Fibroblast of skin of scalp (primary cell): Measurements from ENCODE around the gene PLCB4. TPM values are rescaled to one million over a fixed set of nuclear protein-coding genes. Genes with fewer than 3 reads are reported as not detected.
"Not testable (repeated sequence)": the region's sequence is repeated elsewhere in the genome, so short reads cannot be mapped to it uniquely, and the experiment has no call there.

Experiments
- DNase-seq: peaks from one replicate; pipeline ENCODE4 v3.0.0-alpha.2; 2013
- polyA plus RNA-seq, 2 experiments: library from polyadenylated mRNA; unstranded; fragments of 120-200 nt; gene quantifications; one replicate each; pipeline ENCODE4 v1.2.1, GENCODE V29; 2013; ENCODE audit not compliant: insufficient read length in 2 of 2

Gene PLCB4
- 8.0 TPM for polyA plus RNA-seq (2013, experiment 1 of 2; ENCODE audit: insufficient read length)
- polyA plus RNA-seq (2013, experiment 2 of 2; ENCODE audit: insufficient read length), result 9.6 TPM

DNA sequence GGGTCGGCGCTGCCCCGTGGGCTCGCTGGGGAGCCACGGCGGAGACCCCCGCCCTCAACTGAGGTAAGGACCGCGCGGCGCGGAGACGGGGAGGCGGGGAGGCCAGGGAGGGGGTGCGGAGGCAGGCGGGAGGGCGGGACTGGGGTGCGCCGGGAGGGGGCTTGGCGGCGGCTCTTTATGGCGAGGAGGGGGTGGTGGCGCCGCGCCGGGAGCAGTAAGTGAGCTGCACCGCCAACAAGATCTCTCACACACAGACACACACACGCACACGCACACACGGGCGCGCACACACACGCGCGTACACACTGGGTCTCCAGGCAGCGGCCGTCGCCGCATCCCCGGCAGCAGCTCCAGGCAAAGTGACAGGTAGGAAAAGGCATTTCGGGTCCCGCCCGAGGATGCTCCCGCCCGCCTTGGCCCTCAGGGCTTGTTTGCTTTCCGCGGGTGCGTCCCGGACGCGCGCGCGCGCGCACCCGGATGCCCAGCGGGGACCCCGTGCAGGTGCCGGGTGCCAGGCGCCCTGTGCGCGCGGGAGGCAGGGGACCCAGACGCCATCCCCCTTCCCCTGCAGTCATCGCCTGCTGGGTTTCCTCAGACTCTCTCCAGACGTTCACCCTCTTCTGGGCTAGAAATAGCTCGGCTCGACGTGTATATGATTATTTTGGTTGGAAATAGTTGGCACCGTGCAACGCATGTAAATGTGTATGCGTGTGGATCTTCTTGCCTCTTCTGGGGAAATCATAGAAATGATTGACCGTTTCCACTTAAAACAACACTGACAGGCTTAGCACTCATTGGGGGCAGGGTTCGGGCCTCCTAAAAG lies at the start of gene PLCB4:
Gene PLCB4 (plus strand): TSS at position 247 of the 823 bp plus-strand sequence. CDS start 238,728 bp downstream, outside the sequence.
- DNase-seq, result peak; percentile 71

DNA sequence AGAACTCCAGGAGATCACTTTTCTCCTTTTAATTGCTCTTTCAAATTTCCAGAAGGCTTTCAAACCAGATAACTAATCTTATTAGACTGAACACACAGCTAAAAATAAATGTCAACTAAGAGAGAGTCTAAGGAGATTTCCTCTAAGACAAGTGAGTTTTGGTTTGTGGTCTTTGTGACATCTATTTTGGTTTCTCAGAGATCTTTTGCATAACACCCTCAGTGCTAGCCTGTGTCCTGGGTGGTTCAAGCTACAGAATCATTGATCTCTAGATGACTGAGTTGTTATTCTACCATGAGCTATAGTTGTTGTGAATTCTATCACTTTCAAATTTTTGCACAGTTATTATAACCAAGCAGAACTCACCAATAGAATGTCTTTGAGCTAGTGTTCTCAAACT lies 49.1 kb upstream of the PLCB4 start:
- DNase-seq, result no peak

DNA sequence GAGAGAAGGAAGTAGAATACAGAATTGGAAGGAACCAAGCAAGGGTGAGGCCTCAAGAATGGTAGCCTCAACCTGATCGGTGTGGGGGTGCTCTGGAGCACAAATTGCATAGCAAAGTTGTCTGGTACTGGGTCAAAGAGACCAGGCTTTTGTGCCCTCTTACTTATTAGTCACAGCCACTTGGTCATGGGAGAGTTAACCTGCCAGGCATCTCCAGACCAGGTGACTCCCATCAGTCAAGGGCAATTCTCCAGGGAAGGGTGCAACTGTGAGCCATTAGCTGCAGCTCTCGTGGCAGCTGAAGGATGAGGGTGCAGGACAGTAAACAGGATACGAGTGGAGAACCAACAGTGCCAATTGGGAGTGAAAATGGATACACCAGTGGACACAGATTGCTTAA lies 47.7 kb upstream of the PLCB4 start:
- DNase-seq, result no peak

DNA sequence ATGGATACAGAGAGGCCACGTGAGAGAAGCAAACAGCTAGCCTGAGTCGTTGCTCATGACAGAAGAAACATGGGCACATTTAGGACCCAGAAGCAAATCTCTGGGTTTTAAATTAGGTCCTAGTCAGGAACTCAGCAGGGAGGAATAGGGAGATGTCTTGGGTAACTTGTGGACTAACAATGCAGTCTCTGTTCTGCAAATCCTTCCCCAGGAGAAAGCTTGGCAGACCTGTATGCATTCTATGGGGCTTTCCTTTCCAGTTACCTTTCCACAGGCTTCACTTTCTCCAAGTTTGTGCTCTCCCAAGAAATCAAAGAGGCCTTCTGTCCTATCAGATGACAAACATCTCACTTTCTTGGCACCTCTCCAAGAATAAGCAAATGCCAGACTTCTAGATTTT lies 47.2 kb upstream of the PLCB4 start:
- DNase-seq, result peak; percentile 28

DNA sequence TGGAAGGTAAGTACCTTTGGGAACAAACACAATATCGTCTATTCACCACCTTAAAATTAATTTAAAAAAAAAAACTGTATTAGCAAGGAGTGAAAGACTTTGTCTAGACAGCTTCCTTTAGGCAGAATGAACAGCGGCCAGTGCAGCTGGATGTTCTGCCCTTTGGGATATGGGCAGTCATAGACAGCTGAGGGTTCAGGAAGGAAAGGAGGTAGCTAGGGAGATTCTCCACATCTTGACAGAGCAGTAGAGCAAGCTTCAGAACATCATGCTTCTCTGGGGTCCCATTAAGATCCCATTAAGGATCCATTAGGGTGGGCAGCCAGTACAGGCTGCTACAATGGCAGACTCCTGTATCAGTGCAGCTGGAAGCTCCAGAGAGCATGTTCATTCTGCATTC lies 46.5 kb upstream of the PLCB4 start:
- DNase-seq, result no peak

DNA sequence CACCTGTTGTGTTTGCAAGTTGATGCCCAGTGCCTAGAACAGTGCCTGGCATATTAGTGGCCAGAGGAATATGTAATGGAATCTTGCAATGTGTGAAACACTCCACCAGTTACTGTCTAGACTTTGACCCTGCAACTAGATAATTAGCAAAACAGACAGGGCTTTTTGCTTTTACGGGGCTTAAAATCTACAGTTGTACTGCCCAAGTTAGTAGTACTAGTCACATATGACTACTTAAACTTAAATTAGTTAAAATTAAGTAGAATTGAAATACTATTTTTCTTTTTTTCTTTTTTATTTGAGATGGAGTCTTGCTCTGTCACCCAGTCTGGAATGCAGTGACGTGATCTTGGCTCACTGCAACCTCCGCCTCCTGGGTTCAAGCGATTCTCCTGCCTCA lies 44.3 kb upstream of the PLCB4 start:
- no peak for DNase-seq

DNA sequence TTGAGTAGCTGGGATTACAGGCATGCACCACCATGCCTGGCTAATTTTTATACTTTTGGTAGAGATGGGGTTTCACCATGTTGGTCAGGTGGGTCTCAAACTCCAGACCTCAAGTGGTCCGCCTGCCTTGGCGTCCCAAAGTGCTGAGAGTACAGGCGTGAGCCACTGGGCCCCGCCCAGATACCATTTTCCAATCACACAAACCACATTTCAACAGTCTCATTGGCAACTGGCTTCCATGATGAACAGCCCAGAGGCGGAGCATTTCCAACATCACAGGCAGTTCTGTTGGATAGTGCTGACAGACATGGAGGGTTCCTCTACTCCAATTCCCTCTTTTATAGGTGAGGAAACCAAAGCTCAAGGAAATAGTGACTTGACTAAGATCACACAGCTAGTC lies 43.9 kb upstream of the PLCB4 start:
- no peak for DNase-seq

DNA sequence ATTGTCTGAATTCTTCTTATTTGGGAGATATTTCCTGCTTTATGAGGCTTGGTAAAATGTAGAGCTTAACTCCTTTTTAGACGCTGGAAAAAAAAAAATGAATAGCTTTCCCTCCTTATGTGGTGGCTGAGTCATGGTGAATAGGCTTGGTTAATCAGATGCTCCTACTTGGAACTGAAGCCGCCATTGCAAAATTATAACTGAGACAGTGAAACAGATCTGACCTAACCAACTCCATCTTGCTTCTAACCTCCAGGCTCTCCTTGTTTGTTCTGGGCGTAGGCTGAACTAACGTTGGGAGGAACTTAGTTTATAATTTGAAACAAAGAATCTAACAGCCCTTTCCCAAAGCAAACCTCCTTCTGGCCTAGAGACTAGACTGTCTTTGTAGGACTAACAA lies 43.2 kb upstream of the PLCB4 start:
- peak; percentile 76 for DNase-seq

DNA sequence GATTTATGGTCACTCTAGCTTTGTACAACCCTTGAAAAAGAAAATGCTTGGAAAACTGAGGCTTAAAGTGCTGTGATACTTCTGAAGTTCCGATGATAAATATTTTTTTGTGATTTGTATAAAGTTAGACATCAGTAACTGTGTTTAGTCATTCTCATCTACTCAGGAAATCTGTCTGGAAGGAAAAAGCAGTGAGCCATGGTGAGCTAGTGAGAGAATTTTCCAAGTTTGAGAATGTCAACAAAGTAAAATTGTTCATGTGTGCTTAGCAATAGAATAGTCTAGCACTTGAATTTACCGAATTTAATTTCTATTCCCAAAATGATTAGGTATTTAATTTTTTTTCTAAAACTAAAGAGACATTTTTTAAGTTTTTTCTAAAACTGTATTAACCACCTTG lies 41.3 kb upstream of the PLCB4 start:
- DNase-seq, result no peak

DNA sequence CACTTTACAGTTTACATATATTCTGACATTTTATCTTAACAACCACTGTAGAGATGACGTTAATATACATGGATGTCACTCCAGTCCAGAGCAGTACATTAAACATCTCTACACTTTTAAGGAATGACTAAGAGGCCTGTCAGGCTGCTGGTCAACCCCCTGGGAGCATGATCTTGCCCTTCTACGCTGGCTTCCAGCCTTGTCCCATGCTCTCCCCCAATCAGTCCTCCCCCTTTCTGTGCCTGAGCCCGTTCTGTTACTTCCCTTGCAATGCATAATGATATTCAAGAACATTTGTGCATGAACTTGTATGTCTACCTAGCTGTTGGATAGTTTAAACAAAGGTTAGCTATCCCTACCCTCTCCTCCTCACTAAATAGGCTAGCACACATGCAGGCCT lies 40.5 kb upstream of the PLCB4 start:
- peak; percentile 68 for DNase-seq

DNA sequence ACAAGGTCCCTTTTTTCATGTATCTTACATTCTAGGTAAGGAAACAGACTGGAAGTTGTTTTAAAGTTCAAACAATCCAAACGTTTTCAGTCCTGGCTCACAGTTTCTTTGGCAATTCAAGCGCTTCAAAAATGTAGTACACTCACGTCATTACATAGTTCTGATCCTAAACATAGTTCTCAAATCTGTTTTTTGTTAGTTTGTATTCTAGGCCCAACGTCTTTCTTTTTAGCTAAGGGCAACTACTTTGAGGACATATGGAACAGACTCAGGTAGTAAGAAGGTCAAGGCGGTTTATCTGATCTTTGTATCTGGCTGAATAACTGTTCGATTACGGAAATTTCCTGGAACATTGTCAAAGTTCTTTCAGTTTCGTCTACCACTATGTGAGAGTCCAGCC lies 36.9 kb upstream of the PLCB4 start:
- peak; percentile 69 for DNase-seq

DNA sequence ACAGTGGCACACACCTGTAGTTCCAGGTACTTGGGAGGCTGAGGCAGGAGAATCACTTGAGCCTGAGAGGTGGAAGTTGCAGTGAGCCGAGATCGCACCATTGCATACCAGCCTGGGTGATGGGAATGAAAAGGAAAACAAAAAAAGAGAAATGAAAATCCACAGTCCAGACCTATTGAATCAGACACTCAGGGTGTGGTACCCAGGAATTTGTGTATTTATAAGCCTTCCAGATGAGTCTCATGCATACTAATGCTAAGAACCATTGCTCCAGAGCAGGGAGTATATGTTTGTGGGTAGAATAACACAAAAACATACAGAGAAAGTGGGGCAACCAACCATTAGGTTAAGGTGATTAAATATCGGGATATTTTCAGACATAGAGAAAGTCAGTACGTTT lies 36.1 kb upstream of the PLCB4 start:
- peak; percentile 77 for DNase-seq

DNA sequence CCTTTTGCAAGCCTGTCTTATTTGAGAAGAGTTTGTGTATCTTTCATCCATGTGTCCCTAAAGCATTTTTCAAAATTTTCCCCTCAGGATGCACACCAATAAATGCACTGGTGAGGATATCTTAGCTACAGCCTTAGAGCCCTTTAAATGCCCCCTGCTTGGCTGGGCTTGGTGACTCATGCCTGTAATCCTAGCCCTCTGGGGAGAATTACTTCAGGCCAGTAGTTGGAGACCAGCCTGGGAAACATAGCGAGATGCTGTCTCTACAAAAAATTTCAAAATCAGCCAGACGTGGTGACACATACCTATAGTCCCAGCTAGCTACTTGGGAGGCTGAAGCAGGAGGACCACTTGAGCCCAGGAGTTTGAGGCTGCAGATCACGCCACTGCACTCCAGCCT lies 33.8 kb upstream of the PLCB4 start:
- peak; percentile 97 for DNase-seq

DNA sequence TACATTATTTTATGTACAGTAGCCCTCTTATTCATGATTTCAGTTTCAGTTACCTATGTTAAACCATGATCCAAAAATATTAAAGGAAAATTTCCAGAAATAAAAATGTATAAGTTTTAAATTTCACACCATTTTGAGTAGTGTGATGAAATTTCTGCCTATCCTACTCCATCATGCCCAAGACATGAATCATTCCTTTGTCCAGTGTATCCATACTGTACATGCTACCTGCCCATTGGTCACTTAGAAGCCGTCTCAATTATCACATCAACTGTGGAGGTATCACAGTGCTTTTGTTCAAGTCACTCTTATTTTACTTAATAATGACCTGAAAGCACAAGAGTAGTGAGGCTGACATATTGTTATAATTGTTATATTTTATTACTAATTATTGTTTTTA lies 32.3 kb upstream of the PLCB4 start:
- peak; percentile 21 for DNase-seq

DNA sequence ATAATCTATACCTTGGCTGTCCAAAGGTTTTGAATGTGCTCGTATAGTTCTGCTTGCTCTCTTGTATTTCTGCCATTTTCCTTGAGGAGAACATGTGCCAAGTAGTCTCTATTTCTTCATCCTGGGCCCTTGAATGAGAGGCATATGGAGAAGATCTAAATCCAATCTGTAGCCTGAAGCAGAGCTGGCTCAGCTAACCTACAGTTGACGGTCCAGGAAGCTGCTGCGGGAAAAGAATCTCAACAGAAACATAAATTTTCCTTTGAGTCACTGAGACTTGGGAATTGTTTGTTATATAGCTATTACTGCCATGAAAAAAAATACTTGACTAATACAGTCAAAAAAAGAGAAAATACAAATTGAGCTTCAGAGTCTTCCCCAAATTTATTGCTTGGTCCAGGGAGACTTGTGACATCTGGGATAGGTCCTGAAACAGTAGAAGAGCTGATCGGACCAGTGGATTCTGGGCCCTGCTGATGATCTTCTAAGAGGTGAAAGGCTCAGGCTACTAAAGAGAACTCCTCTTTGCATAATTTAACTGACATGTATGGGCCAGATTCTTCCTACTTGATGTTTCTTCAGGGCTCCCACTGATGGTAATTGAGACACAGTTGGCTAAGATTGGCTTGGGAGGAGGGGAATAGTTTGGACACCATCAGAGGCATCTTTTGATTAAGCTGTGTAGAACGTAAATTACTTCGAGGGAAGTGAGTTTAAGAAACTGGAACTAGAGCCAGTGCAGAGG lies 29.9 kb upstream of the PLCB4 start:
- DNase-seq, result peak; percentile 41

DNA sequence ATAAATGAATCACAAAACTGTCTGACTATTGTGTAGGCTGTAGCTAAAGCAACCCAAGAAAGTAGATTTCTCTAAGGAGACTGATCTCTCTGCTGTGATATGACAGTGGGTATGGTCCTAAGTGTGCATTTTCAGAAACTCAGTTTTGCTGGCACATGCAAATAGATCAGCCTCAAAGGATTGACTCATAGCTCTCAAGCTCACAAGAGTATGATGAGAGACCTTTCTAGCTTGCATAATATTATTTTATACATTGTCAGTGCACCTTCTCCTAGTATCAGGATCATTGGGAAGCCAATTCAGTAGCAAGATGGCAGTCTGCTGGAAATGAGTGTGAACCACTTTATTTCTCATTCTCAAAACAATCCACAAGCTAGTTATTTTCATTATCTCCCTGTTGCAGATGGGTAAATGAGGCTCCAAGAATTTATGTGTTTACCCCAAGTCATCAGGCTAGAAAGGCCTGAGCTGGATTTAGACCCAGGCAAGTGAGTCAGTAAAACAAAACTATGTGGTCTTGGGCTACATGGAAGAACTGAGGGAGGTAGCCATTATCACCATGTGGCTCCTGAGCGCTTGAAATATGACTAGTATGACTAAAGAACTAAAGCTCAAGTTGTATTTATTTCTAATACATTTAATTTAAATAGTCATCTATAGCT lies 27.9 kb upstream of the PLCB4 start:
- DNase-seq, result peak; percentile 55

DNA sequence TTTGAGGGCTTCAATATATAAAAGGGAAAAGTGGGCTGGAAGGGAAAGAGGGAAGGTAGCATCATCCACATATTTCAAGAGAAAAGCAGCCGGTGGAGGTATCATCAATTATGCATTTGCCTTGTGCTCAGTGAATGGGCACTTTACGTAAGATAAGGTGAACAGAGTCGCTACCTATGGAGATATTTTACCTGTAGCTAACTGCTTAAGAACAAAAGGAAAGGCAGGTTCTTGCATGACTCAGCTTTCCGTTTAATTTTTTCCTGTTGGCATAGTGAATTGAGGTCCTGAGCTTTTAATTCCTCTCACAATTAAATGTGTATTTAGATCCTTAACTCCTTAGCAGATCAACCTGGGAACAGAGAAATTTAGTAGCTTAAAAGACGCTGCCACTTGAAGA lies 25.5 kb upstream of the PLCB4 start:
- no peak for DNase-seq

DNA sequence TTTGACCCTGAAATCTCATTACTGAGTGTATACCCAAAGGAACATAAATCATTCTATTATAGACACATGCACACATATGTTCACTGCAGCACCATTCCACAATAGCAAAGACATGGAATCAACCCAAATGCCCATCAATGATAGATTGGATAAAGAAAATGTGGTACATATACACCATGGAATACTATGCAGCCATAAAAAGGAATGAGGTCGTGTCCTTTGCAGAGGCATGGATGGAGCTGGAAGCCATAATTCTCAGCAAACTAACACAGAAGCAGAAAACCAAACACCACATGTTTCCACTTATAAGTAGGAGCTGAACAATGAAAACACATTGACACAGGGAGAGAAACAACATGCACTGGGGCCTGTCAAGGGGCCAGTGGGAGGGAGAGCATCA lies 21.0 kb upstream of the PLCB4 start:
- not testable (repeated sequence) for DNase-seq

DNA sequence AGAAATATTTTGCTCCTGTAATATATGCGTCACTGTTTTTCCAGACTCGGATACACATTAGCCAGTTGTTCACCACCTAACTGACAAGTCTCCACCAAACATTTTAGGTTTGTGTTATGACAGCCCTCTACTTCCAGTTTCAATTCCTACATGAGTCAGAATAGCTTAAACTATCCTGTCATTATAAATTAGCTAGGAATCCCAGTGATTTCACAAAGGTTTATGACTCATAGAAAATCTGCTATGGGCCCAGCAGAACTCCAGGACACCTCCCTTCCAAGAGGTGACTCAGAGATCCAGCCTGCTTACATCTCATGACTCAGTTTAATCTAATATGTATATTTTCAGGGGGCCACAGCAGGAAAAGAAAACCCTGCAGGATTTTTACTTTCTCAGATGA lies 17.4 kb upstream of the PLCB4 start:
- peak; percentile 99 for DNase-seq

DNA sequence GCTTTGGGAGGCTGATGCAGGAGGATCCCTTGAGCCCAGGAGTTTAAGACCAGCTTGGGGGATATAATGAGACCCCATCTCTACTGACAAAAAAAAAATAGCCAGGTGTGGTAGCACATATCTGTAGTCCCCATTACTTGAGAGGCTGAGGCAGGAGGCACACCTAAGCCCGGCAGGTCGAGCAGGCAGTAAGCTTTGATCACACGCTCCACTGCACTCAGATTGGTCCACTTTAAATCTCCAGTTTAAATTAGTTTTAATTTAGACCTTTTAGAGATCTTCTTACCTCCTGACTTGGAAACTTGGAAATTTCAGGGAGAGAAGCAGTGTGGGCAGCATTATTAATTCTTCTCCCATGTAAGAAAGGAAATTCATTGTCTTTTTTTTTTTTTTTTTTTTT lies 16.8 kb upstream of the PLCB4 start:
- DNase-seq, result no peak

DNA sequence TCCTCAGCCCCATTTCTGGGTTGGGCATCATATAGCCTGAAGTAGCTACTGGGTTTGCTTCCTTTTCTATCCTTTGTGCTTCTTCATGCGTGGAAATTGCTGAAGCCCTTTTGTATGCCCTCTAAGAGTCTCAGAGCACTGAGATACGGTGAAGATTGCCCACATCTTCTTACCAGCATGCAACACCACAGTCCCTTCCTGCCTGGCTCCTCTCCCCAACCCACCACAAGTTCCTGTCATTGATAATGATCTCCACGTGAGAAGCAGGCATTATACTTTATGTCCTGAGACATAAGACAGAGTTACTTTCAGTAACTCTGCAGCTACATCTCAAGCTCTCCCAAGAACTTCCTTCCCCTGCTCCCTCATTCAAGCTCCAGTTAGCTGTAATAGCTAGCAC lies 15.8 kb upstream of the PLCB4 start:
- no peak for DNase-seq

DNA sequence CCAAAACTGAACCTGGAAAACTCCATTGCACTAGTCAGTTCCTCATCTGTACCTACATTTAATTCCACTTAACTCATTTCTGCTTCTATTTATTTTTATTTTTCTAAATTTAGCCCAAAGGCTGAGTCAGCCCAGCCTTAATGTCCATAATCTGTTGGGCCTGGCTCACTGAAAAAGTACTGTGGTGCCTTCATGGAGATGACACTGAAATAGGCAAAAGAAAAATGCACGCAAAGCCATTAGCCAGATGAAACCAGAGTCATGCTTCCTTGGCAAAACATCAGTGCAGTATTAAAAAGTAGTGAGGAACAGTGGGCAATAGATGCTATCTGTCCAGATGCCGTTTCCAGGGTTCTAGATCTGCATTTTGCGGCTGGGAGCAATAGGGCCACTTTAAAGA lies 14.7 kb upstream of the PLCB4 start:
- DNase-seq, result peak; percentile 66

DNA sequence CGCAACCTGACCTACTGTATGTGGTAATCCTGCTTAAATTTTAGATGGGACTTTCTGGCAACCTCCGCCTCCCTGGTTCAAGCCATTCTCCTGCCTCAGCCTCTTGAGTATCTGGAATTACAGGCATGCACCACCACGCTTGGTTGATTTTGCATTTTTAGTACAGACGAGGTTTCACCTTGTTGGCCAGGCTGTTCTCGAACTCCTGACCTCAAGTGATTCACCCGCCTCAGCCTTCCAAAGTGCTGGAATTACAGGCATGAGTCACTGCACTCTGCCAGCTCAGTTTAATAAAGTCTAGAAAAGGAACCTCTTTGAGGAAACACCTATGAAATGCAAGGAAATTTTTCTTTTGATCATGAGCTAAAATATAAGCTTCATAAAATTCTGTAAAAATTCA lies 9.0 kb upstream of the PLCB4 start:
- DNase-seq, result peak; percentile 43
